HG03025 (cell line): ENCODE data around the gene COL15A1.

ENCODE experiments used
- ATAC-seq: cut with Tn5 transposase; IDR thresholded peaks from one replicate; pipeline ENCODE4 v1.9.1; 2021; ENCODE audit warnings: mild to moderate bottlenecking, moderate library complexity; ENCODE audit not compliant: unreplicated experiment, low FRiP score

COL15A1 gene

DNA sequence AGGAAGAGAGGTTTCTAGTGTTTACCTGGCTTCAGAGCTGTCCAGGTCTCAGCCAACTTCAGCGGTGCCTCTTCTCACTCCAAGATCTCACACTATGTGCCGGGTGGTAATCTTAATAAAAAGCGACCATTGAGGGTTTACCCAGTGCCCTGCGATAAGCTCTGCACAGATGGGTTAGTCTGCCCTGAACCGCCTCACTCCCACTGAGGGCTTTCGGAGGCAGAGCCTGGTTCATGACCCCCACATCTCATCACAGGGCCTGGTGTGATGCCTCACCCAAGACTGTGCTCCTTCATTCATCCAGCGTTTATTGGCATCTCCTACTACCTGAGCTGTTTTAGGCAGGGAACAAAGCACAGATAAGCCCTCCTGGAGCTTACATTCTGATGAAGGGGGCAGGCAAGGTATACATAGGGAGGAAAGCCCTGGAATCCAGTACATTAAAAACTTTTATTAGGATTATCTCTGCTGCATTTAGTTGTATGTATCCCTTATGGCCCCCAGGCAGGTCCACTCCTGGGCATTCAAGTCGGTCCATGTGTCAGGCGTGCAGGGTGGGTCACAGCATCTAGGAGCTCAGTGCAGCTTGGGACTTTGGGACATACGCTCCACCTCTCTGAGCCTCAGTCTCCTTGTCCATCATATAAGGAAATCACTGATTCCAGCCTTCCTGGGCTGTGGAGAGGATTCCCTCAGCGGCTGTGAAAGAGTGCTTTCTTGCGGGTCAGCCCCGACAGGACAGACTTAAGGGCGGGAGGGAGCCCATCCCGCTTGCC lies 613 bp upstream of the COL15A1 start:
- no peak for ATAC-seq

DNA sequence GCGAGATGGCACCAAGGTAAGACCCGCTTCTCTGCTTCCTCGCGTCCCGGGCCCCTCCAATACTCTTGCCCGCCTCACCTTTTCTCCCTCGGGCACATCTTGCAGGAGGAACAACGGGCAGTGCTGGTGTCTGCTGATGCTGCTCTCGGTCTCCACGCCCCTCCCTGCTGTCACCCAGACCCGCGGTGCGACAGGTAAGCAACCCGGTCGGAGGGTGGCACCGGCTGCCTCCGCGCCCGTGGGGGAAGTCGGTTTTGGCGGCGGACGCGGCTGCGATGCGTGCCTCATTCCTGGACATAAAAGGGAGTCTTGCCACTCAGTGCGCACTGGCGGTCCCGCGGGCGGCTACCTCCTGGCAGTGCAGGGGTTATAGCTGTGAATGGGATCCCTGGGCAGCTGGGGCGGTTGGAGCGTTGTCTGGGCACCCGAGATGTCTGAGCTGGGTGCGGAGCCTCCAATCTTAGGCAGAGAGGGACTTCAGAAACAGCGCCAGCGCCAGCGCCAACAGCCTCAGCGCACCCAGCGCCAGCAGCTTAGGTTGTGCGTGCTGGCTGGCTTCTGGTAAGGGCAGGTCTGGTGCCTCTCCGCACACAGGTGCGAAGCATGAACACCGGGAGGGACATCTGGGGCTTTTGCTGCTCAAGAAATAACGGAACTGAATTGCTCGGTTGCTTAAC lies 488 bp downstream of the COL15A1 start:
- no peak for ATAC-seq

DNA sequence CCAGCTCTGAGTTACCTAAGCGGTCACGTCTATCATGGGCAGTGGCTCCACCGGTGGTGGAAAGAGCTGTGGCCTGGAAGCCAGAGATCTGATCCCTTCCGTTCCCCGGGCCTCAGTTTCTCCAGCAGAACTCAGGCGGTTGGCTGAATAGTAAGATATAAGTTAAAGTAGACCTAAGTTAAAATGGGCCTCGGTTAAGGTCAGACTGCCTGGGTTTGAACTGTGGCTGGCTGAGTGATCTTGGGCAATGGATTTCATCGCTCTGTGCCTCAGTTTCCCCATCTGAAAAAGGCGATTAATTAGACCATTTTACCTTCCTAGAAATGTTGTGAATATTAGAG lies 997 bp downstream of the COL15A1 start:
- no peak for ATAC-seq

DNA sequence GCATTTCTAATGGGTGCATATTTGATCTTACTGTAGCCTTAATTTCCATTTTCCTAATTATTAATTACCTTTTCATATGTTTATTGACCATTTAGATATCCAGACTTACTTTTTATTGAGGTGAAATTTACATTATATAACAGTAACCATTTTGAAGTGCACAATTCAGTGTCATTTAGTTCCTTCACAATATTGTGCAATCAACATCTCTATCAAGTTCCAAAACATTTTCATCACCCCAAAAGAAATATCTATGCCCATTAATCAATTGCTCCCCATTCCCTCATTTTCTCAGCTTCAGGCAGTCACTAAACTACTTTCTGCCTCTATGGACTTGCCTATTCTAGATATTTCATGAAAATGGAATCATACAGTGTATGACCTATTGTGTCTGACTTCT lies 5.9 kb downstream of the COL15A1 start:
- no peak for ATAC-seq

DNA sequence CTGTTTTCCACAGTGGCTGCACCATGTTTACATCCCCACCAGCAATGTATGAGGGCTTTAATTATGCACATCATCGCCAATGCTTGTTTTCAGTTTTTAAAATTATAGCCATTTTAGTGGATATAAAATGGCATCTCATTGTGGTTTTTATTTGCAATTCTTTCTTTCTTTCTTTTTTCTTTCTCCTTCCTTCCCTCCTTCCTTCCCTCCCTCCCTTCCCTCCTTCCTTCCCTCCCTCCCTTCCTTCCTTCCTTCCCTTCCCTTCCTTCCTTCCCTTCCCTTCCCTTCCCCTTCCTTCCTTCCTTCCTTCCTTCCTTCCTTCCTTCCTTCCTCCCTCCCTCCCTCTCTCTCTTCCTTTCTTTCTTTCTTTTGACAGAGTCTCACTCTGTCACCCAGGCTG lies 6.6 kb downstream of the COL15A1 start:
- ATAC-seq = no peak

DNA sequence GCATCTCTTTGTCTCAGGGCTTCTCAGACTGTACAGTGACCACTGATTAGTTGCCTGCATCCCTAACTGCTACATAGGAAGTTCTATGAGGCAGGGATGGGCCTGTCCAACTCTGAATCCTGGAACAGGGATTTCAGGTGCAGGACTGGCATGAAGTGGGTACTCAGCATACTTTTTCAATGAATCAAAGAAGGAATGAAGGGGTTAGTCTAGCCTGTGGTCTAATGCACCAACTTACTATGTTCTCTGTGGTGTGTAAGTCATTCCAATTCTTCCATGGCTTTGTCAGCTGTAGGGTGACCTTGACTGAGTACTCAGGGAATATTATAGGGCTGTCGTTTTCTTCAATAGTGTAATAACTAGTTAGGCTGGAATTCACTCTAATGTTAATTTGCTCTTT lies 8.3 kb downstream of the COL15A1 start:
- ATAC-seq = no peak

DNA sequence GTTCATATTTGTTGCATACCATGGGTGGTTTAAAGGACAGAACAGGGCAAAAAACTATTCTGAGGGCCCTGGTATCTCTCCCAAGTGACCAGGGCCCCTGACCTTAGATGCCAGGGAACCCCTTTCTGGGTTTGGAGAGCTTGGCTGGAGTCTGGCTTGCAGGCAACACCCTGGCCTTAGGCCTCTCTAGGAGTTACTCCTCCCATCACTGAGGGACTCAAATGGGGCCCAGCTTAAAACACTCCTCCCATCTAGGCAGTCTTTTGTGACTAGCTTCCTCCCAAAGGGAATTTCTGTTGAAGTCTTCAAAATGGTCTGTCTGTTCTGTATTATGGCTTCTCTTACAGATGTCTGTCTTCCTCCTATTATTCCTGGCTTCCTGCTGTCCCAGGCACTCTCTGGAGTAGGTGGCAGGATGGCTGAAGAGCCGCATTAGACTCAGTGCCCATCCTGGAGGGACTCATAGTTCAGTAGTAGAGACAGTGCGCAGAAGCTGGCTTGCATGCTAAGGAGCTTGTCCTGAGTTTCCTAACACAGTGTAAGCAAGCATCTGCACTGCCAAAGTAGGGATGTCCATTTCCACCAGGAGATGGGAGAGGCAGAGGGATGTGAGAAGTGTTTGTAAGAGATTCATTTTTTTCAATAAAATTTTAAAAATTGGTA lies 10.0 kb downstream of the COL15A1 start:
- ATAC-seq = no peak

DNA sequence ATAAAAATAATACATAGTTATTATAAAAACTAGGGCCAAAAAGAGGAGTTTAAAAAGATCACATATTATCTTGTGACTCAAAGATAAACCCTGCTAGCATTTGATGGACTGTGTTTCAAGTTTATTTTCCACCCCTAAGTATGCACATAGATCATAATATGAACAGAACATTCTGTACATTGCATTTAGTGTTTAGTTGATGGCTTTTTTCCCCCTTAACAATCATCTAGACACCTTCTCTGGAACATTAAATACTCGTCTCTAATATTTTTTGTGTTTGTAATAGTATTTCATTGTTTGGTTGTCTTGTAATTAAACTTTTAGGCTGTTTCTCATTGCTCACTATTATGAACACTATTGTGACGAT lies 10.5 kb downstream of the COL15A1 start:
- no peak for ATAC-seq

DNA sequence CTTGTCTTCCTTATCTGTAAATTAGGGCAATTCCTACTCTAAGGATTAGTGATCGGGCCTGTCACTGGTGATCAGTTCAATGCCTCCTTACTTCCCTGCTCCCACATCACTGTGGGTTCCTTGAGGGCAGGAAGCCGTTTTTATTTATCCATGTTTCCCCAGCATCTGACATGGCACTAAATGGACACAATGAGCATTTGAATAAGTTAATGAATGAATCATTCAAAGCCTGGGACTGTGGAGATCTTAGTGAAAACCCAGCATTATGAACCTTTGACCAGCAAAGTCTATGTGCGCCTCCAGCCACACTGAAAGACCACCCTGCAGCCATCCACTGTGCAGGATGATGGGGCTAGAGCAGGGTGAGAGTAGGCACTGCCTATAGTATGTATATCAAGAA lies 11.6 kb downstream of the COL15A1 start:
- no peak for ATAC-seq

DNA sequence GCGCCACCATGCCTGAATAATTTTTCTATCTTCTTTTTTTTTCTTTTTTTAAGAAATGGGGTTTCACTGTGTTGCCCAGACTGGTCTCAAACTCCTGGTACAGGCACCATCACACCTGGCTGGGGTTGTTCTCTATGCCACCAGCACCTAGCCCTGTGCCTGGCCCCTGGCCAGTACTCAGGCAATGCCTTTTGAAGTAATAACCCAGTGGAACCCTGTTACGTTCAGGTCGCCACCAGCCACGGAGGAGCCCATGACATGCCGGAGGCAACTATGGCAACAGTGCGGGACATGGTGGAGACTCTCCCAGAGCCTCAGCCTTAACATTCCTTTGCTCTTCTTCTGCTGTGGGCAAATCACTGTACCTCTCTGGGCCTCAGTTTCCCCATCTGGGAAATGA lies 14.1 kb downstream of the COL15A1 start:
- no peak for ATAC-seq

DNA sequence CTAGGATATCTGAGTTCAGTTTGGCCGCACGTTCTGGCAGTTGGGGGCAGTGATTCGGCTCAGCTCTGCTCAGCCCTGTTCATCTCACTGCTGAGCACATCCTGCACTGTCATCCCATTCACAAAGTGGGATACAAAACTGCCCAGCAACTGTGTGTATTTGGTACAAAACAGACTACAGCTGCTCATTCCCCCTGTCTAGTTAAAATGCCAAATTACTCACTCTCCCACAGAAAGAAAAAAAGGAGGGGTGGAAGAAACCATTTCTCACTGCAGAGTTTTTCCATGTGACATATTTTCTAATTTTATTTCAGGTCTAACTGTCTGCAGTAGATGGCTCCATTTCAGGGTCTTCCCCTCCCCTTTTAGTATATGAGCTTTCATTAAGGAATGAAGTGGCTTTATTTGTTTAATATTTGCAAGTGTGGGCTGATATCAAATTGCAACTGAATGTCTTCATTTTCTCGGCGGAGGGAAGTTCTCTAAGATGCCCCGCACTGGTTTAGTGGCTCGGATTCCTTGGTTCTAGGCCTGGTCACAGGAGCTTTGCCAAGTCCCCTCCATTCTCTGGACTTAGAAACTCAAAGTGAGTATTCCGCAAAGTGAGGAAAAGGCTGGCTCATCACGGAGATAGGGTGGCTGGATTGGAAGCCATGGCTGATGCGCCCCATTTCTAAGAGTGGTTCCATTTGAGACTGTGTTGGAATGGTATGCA lies 14.7 kb downstream of the COL15A1 start:
- no peak for ATAC-seq

DNA sequence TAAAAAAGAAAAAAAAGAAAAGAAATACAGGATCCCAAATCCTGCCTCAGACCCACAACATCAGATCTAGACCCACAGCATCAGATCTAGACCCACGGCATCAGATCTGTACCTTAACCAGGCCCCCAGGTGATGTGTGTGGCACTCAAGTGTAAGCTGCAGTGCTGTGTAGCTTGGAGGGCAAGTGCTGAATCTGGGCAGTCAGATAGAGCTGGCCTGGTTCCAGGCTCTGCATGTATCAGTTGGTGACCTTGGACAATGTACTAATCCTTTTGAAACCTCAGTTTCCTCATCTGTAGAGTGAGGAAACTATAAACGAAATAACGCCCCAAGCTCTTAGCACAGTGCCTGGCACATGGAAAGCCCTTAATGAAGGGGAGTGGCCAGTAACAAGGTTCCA lies 16.7 kb downstream of the COL15A1 start:
- ATAC-seq = no peak

DNA sequence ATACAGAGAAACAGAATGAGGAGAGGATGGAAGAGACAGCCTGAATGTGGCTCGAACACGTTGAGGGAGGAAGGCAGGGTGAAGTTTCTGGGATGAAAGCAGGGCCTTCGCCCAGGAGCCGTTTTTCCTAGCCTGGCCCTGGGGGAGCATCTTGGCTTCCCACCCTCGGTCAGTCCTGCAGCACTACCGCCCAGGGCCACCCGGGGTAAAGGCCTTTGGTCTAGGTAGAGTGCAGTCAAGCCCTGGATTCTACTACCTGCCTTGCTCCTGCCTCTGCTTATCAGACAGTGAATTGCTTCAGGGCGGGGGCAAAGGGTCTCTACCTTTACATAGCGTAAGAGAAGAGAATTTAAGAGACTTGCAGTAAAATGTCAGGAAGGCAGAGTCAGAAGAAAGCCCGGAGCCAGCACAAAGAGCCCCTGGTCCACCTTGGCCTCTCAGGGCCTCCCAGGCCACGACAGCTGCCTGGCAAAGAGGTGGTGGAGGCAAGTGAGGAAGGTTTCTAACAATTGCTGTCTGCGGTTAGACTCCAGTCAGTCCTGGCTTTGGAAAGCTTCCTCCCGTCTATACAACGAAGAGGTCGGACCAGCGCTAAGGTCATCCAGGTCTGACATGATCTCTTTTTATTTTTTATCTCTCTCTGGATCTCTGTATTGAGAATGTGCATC lies 17.9 kb downstream of the COL15A1 start:
- ATAC-seq = no peak

DNA sequence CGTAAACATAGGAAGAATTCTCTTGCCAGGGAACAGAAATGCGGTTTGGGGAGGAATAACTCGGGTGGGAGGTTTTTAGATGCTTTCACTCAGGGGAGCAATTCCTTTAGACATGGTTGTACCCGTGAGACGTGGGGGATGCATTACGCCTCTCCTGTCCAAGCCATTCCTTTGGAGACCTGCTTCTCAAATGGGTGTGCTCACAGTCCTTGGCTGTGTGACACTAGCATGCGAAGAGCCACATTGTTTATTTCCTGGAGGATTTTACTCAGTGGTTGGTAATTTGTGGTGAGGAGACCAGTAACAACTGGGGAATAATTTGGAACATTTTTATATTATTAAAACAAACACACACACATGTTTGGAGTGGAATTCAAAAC lies 18.5 kb downstream of the COL15A1 start:
- no peak for ATAC-seq

DNA sequence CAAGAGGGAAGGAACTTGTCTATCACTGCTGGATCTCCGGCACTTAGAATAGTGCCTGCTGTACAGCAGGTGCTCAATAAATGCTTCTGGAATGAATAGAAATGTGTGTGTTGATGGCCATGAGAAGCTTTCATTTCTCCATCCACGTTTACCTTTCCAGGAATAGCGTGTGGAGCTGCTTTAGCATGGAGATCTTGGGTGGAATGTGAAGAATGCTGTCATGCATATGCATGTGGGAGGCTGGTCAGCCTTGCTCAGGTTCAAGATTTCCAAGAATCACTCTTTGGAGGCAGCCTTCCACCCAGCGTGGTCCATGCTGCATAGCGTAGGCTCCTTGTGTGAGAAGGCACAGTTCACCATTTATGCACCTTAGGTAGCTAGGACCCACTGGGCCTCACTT lies 19.2 kb downstream of the COL15A1 start:
- ATAC-seq = no peak

DNA sequence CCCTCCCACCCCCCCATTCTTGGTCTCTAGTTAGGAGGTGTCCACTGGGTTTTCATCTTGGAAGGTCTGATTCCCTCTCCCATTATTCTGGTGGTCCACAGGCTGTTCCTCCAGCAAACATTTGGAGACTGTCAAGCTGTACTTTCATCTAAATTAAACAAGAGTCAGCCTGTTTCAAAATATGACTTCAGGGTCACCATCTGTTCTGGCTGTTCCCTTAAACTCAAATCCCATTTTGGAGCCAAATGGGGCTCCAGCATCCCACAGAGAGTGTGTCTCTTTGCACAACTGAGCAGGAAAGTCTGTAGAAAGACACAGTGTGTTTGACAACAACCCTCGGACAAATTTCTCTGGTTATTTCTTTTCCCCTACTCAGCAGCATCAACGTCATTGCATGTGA lies 20.5 kb downstream of the COL15A1 start:
- no peak for ATAC-seq

DNA sequence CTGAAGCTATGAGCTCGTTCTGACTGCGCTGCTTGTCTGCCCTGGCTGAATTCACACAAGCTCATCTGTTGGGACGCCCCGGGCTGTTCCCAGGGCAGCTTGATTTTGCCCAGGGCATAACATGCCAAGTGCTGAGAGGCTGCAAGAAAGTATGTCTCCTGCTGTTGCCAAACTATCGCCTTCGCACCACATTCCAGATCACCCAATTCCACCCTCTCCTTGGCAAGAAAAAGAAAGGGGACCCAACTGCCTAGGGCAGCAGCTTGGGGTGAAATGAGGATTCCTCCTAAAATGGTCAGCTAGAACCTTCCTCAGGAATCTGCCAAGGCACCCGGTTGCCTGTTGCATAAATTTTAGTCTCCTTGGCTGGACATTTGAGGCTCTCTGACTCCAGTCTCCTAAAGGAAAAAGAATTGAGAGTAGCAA lies 21.2 kb downstream of the COL15A1 start:
- ATAC-seq = no peak

DNA sequence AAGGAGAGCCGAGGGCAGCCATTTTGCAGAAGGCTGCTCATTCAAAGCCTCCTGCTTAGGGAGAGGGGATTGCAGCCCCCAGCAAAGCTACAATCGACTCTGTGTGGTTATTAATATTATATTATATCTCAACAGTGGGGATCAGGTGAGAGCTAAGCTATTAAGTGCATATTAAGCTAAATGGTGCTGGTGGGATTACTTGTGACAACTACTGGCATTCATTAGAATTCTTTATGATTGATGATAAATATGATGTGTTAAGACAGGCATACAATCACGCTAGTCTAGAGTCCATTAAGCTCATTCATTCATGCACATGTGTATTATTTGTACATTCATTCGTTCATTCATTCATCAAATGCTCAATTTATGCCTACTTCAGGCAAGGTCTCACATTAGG lies 23.0 kb downstream of the COL15A1 start:
- ATAC-seq = no peak

DNA sequence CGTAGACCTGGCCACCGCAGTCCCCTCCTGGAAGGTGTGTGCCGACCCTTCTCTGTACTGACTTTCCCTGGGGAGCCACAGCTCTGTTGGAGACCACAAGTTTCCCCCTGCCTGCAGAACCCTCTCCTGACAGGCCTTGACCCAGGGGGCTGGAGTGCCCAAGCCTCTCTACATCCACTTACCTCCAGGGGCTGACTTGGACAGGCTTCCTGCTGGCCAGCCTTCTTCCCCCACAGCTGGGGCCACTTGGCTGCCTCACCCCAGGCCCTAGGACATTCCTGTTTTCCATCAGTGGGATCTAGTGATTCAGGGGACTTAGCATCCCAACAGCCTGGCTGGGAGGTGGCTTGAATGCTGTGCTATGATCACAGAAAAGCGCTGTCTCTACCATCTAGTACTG lies 23.6 kb downstream of the COL15A1 start:
- no peak for ATAC-seq

DNA sequence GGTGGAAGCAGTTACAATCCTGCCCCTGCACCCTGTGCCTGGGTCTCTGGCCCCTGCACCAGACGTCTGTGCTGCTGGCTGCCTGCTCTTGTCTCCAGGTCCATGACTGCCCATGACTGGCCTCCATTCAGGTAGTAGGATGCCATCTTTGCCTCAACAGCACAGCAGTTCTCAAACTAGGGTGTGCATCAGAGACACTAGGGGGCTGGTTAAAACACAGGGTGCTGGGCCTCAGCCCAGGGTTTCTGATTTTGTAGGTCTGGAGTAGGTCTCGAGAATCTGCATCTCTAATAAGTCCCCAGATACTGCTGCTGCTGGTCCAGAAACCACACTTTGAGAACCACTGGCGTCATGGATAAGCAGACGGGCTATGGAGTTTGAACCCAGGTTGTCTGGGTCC lies 24.0 kb downstream of the COL15A1 start:
- no peak for ATAC-seq
